Adrenal gland (tissue), 12 donors: ENCODE results near the gene ZNHIT1. TPM values are rescaled to one million over a fixed set of nuclear protein-coding genes. Genes with fewer than 3 reads are reported as not detected.

Experiments used
- DNase-seq, 7 donors: peaks; one replicate each; pipeline ENCODE4 v3.0.0-alpha.2; 2019 to 2020
- H3K27ac ChIP-seq, 5 donors: fragments of 200-600 bp; sonication (generic) in 4 of 5; 1 replicate in 3 of 5; 2 replicates in 2 of 5; pipeline versions ENCODE4 v1.5.1 to v1.8.0; 2016 to 2020; ENCODE audit warnings: mild to moderate bottlenecking in 1 of 5
- H3K27me3 ChIP-seq: fragments of 200-600 bp; 2 replicates; pipeline ENCODE4 v1.8.0; 2021
- H3K36me3 ChIP-seq, 2 donors: fragments of 200-600 bp; replicated peaks in 1 of 2; 1 replicate in 1 of 2; 2 replicates in 1 of 2; pipeline versions ENCODE4 v1.5.1 to v1.8.0; 2018 to 2022
- H3K4me1 ChIP-seq, 2 donors: fragments of 200-600 bp; replicated peaks in 1 of 2; 1 replicate in 1 of 2; 2 replicates in 1 of 2; pipeline versions ENCODE4 v1.5.1 to v1.8.0; 2018 to 2021
- H3K4me3 ChIP-seq, 4 donors: fragments of 200-600 bp; sonication (generic) in 3 of 4; one replicate each; pipeline ENCODE4 v1.5.1; 2016 to 2018
- H3K9me3 ChIP-seq, 3 donors: fragments of 200-600 bp; sonication (generic) in 1 of 3; replicated peaks in 1 of 3; 1 replicate in 2 of 3; 2 replicates in 1 of 3; pipeline versions ENCODE4 v1.5.1 to v1.8.0; 2016 to 2021
- POLR2A ChIP-seq, 2 donors: fragments of 450-650 bp; IDR thresholded peaks; one replicate each; pipeline ENCODE4 v1.6.1; 2017; ENCODE audit warnings: antibody characterized with exemption in 2 of 2, mild to moderate bottlenecking in 2 of 2, moderate library complexity in 1 of 2
- WGBS, 4 donors: extraction: QIAGEN DNeasy Blood & Tissue Kit in 2 of 4; methylation state at CpG; one replicate each; pipeline versions ENCODE4 v1.1.5 to v1.1.7; 2013 to 2017; 5-methylcytosine and 5-hydroxymethylcytosine counted together
- intact Hi-C, 2 donors: fragments of 100-400 bp; cut with DNase I; formaldehyde crosslinking; loops; one replicate each; pipeline versions ENCODE4 v1.14.1 to v1.15.0; 2022 to 2023
- polyA plus RNA-seq, 3 donors: library from polyadenylated mRNA; stranded (reverse); fragments of 200-250 nt in 2 of 3; fragments of 350-450 nt in 1 of 3; fragmentation: Illumina TruSeq in 1 of 3; extraction: RNeasy Lipid Tissue Mini Kit (QIAGEN cat#74804) in 1 of 3; gene quantifications; one replicate each; pipeline ENCODE4 v1.2.3, GENCODE V29; 2013 to 2014
- total RNA-seq, 9 donors: library from RNA; depleted of rRNA in 4 of 9; stranded (reverse); fragments of >200 nt in 4 of 9; fragments of 120-200 nt in 1 of 9; fragmentation: NEBNext Ultra II Directional in 1 of 9; extraction: Animal tissue kit (Norgen Biotek cat#: 25700) in 1 of 9; gene quantifications; one replicate each; pipeline versions ENCODE4 v1.1.0 to v1.2.4, GENCODE V29; 2013 to 2023
- TF ChIP-seq, protein P1 (sequence below), 6 experiments: fragments of 450-650 bp in 4 of 6; fragments of 200-600 bp in 2 of 6; sonication (generic) in 1 of 6; IDR thresholded peaks; 1 replicate in 5 of 6; 2 replicates in 1 of 6; pipeline versions ENCODE4 v1.5.1 to v1.8.0; 2016 to 2021; ENCODE audit warnings: antibody characterized with exemption in 6 of 6, mild to moderate bottlenecking in 2 of 6, moderate library complexity in 1 of 6
- donor health status: healthy with polysubstance abuse.
- donor health status: Bipolar disorder and iron deficiency.
- donor health status: DM: yes; HTN: yes; CAD: no.
- donor health status: DM: no; HTN: no; CAD: no.
- donor health status: DM: no; HTN: no; CAD: no.
- donor health status: DM: yes; HTN: yes; CAD: no.

Gene ZNHIT1
- total and polyA plus RNA-seq, 12 donors: 34.7 to 228 (median 104) TPM

DNA sequence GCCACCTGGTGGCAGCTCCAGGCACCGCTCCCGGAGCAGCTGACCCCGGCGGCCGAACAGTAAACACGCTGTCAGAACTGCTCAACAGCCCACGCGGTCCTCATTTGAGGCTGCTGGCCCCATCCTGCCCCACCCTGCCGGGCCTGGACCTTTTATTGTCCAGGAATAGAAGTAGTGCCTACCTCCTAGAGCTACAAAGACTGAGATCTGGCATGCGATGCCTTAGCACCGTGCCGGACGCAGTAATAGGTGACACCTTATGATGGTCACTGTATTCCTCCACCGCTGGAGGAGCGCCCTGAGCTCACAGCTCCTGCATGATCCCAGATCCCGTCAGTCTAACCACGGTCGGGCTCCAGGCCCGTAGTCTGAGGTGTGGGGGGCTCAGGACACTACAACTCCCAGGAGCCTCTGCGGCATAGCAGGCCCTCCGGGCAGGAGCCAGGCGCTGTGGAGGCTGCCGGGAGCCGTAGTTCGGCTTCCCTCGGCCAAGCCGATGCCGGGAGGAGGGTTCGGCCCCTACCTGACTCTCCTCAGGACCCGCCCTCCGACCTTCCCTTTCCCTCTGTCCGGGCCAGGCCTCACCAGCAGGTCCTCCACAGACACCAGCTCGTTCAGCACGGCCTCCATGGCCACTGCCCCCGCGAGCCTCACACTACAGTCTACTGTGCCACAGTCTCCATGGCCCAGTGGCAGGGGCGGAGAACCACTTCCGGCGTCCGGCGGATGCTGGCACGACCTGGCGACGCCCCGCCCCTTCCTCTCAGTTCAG lies 26.6 kb downstream of the ZNHIT1 start, which contains the start of gene FIS1:
Gene FIS1 (minus strand): TSS at position 707 of the 772 bp plus-strand sequence. CDS start 77 bp downstream, at position 630.
- H3K36me3 ChIP-seq: peaks cover 0 to 13% of the 10 kb centered on the region in 2 donors
- peak within 1 kb of the TSS; percentile 81 to 97 (median 94) for H3K27ac ChIP-seq
- DNase-seq: peak; percentile 90 to 96 (median 94)
- TF ChIP-seq POLR2A (IDR thresholded peaks at IDR 0.05): peak; percentile 62 to 72
- TF ChIP-seq, protein P1, sequence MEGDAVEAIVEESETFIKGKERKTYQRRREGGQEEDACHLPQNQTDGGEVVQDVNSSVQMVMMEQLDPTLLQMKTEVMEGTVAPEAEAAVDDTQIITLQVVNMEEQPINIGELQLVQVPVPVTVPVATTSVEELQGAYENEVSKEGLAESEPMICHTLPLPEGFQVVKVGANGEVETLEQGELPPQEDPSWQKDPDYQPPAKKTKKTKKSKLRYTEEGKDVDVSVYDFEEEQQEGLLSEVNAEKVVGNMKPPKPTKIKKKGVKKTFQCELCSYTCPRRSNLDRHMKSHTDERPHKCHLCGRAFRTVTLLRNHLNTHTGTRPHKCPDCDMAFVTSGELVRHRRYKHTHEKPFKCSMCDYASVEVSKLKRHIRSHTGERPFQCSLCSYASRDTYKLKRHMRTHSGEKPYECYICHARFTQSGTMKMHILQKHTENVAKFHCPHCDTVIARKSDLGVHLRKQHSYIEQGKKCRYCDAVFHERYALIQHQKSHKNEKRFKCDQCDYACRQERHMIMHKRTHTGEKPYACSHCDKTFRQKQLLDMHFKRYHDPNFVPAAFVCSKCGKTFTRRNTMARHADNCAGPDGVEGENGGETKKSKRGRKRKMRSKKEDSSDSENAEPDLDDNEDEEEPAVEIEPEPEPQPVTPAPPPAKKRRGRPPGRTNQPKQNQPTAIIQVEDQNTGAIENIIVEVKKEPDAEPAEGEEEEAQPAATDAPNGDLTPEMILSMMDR (IDR thresholded peaks at IDR 0.05): peak in 5 of 6 experiments; percentile 77 to 95 (median 91)
- H3K4me1 ChIP-seq: peaks cover 17 to 24% of the 10 kb centered on the region in 2 donors
- no peaks in the 10 kb centered on the region for H3K9me3 ChIP-seq
- intact Hi-C loops: loop anchor here in 1 of 2 donors (5.0 kb wide), 1 partner anchor 32 kb away; no protein-coding TSS in a partner anchor
- H3K4me3 ChIP-seq: peak within 1 kb of the TSS; percentile 79 to 100 (median 88)
- 0 to 6% (median 2%) methylated on average over 6 to 45 of the region's 45 CpGs for WGBS, 4 donors
- H3K27me3 ChIP-seq: no peaks in the 10 kb centered on the region

DNA sequence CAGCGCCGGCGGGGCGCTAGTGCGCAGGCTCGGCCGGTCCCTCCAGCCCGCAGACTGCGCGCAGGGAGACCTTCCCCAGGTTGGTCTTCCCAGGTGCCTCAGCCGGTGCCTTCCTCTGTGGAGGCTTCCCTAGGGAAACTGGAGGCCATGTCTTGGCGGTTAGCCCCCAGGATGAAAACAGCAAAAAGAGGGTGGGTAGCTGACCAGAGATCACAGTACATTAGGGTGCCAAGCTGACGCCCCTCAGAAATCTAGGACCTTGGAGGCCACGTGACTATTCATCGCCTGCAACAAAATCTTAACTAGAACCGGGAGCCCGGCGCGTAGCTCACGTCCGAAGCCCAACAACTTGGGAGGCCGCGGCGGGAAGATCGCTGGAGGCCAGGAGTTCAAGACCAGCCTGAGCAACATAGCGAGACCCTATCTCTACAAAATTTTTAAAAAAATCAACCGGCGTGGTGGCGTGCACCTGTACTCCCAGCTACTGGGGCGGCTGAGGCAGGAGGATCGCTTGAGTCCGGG lies 27.2 kb downstream of the ZNHIT1 start:
- intact Hi-C loops: loop anchor here in 1 of 2 donors (5.0 kb wide), 1 partner anchor 33 kb away; no protein-coding TSS in a partner anchor
- TF ChIP-seq POLR2A (IDR thresholded peaks at IDR 0.05): no peak
- TF ChIP-seq, protein P1 (IDR thresholded peaks at IDR 0.05): no peak
- peaks cover 13 to 21% of the 10 kb centered on the region in 2 donors for H3K4me1 ChIP-seq
- H3K27me3 ChIP-seq: no peaks in the 10 kb centered on the region
- H3K9me3 ChIP-seq: no peaks in the 10 kb centered on the region
- H3K36me3 ChIP-seq: peaks cover 0 to 6% of the 10 kb centered on the region in 2 donors
- 21 to 55% (median 27%) methylated on average over 11 to 32 of the region's 32 CpGs for WGBS, 4 donors
- peak overlapping the region; percentile 79 to 100 (median 88) for H3K4me3 ChIP-seq
- H3K27ac ChIP-seq: peak overlapping the region; percentile 81 to 97 (median 94)
- peak in 1 of 7 donors; percentile 12 for DNase-seq

DNA sequence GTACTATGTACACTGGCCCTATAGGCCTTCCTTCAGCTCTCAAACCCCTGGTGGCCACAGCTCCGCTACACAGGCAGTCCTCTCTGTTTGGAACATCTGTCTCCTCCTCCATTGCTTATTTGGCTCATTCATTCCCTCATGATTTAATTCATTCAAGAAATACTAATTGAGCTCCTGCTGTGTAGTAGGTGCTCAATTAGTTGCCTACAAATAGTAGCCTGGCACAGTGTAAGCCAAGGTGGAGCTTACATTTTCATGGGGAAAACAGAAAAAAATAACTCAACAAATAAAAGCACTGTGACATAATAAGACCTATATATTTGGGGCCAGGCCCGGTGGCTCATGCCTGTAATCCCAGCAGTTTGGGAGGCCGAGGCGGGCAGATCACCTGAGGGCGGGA lies 30.3 kb downstream of the ZNHIT1 start:
- Histone ChIP-seq H3K9me3 (no peaks in the 10 kb centered on the region), H3K27me3 (no peaks in the 10 kb centered on the region), H3K36me3 (no peaks in the 10 kb centered on the region), H3K4me3 (no peak overlapping the region), H3K27ac (no peak overlapping the region), H3K4me1 (peaks cover 19 to 33% of the 10 kb centered on the region in 2 donors)
- intact Hi-C loops: loop anchor here in 1 of 2 donors (5.0 kb wide), 1 partner anchor 36 kb away; no protein-coding TSS in a partner anchor
- WGBS, 4 donors: 94 to 98% (median 95%) methylated on average over 5 of the region's 5 CpGs
- no peak for TF ChIP-seq POLR2A (IDR thresholded peaks at IDR 0.05)
- TF ChIP-seq, protein P1 (IDR thresholded peaks at IDR 0.05): no peak
- DNase-seq: no peak

DNA sequence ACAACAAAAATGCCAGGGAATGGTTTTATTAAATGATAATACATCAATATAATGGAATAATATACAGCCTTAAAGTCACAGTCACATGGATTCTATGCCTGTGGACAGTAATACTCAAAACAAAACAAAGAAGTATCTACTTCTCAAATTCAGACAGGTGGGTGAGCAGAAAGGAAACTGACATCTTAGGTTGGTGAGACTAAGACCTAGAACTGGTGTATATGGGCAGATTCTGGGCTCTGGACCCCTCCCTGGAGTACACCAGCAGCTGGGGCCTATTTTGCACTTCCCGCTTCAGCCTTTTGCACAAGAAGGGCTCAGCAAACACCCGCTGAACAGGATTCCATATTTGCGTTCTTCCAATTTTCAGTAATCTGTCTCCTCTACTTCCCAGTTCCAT lies 32.4 kb downstream of the ZNHIT1 start:
- H3K27ac ChIP-seq: no peak overlapping the region
- intact Hi-C loops: no loop called here
- H3K36me3 ChIP-seq: no peaks in the 10 kb centered on the region
- no peak for DNase-seq
- H3K4me3 ChIP-seq: no peak overlapping the region
- H3K27me3 ChIP-seq: no peaks in the 10 kb centered on the region
- peaks cover 10 to 24% of the 10 kb centered on the region in 2 donors for H3K4me1 ChIP-seq
- 89 to 97% (median 97%) methylated on average over 3 of the region's 3 CpGs for WGBS, 4 donors
- no peaks in the 10 kb centered on the region for H3K9me3 ChIP-seq
- TF ChIP-seq, protein P1 (IDR thresholded peaks at IDR 0.05): no peak
- no peak for TF ChIP-seq POLR2A (IDR thresholded peaks at IDR 0.05)
